Fibroblast of lung (primary cell): ENCODE data around the gene OSBPL9. TPM values are rescaled to one million over a fixed set of nuclear protein-coding genes. Genes with fewer than 3 reads are reported as not detected.
"Not testable (repeated sequence)": the region's sequence is repeated elsewhere in the genome, so short reads cannot be mapped to it uniquely, and the experiment has no call there.

Experiments used
- DNase-seq, 2 donors: peaks; one replicate each; pipeline versions ENCODE4 v3.0.0 to v3.0.0-alpha.2; 2010; ENCODE audit warnings: low read depth in 2 of 2
- H2AFZ ChIP-seq: 2 replicates; pipeline ENCODE4 v1.5.1; 2012; ENCODE audit warnings: low read length, control low read depth, inconsistent platforms
- H3K27ac ChIP-seq: 2 replicates; pipeline ENCODE4 v1.5.1; 2011; ENCODE audit warnings: low read length, control low read depth; ENCODE audit not compliant: insufficient read depth
- H3K27me3 ChIP-seq: 2 replicates; pipeline ENCODE4 v1.5.1; 2011; ENCODE audit warnings: mild to moderate bottlenecking, low read length; ENCODE audit not compliant: control insufficient read depth, insufficient read depth
- H3K36me3 ChIP-seq: 2 replicates; pipeline ENCODE4 v1.5.1; 2011; ENCODE audit warnings: low read length; ENCODE audit not compliant: control insufficient read depth, insufficient read depth
- H3K4me1 ChIP-seq: 2 replicates; pipeline ENCODE4 v1.5.1; 2011; ENCODE audit warnings: low read length; ENCODE audit not compliant: control insufficient read depth, insufficient read depth; ENCODE audit errors: extremely low read depth
- H3K4me2 ChIP-seq: 2 replicates; pipeline ENCODE4 v1.5.1; 2011; ENCODE audit warnings: low read length, control low read depth; ENCODE audit not compliant: insufficient read depth; ENCODE audit errors: extremely low read depth
- H3K4me3 ChIP-seq, 4 experiments: fragments of 200-600 bp in 1 of 4; sonication (generic) in 1 of 4; replicated peaks in 1 of 4; 2 replicates each; pipeline ENCODE4 v1.5.1; 2011 to 2016; ENCODE audit warnings: low read length in 4 of 4, low read depth in 3 of 4, mild to moderate bottlenecking in 3 of 4, control low read depth in 2 of 4, inconsistent platforms in 1 of 4, mixed read lengths in 1 of 4; ENCODE audit not compliant: insufficient read depth in 1 of 4; ENCODE audit errors: control extremely low read depth in 1 of 4
- H3K79me2 ChIP-seq: 2 replicates; pipeline ENCODE4 v1.5.1; 2012; ENCODE audit warnings: mild to moderate bottlenecking, low read length, inconsistent platforms; ENCODE audit not compliant: control insufficient read depth, insufficient read depth
- H3K9ac ChIP-seq: 2 replicates; pipeline ENCODE4 v1.5.1; 2011; ENCODE audit warnings: mild to moderate bottlenecking, low read length, control low read depth; ENCODE audit not compliant: insufficient read depth
- H3K9me3 ChIP-seq: 2 replicates; pipeline ENCODE4 v1.5.1; 2012; ENCODE audit warnings: low read depth, low read length; ENCODE audit not compliant: control insufficient read depth, insufficient read depth
- H4K20me1 ChIP-seq: 2 replicates; pipeline ENCODE4 v1.5.1; 2011; ENCODE audit warnings: low read length; ENCODE audit not compliant: control insufficient read depth, insufficient read depth; ENCODE audit errors: extremely low read depth
- CTCF ChIP-seq, 2 donors: IDR thresholded peaks in 1 of 2; conservative IDR thresholded peaks in 1 of 2; 1 replicate in 1 of 2; 2 replicates in 1 of 2; pipeline ENCODE4 v1.5.1; 2011 to 2012; ENCODE audit warnings: low read length in 2 of 2, control low read depth in 1 of 2, inconsistent platforms in 1 of 2, low read depth in 1 of 2, mild to moderate bottlenecking in 1 of 2
- EZH2 ChIP-seq: IDR thresholded peaks from 2 replicates; pipeline ENCODE4 v1.5.1; 2012; ENCODE audit warnings: low read length, control low read depth, mild to moderate bottlenecking; ENCODE audit errors: missing control alignments
- polyA plus RNA-seq, 2 donors: library from polyadenylated mRNA; depleted of rRNA in 1 of 2; stranded (reverse) in 1 of 2; unstranded in 1 of 2; fragments of >200 nt; gene quantifications; 2 replicates each; pipeline ENCODE4 v1.2.1, GENCODE V29; 2011 to 2012; ENCODE audit warnings: missing spikeins in 1 of 2
- total RNA-seq: library from RNA; depleted of rRNA; stranded (reverse); fragments of >200 nt; gene quantifications from 2 replicates; pipeline ENCODE4 v1.2.1, GENCODE V29; 2014

Gene OSBPL9
- total and polyA plus RNA-seq, 2 donors (not counting 1 experiment from before 2014, with no cell fraction given) = 62.5 to 90.7 TPM

- Histone ChIP-seq H3K9ac (no peak overlapping the region), H3K9me3 (no peaks in the 10 kb centered on the region), H3K4me3 (no peak overlapping the region), H3K27me3 (no peaks in the 10 kb centered on the region), H3K27ac (no peak overlapping the region), H3K4me2 (no peak overlapping the region), H3K79me2 (no peaks in the 10 kb centered on the region), H3K4me1 (peaks cover 14% of the 10 kb centered on the region), H2AFZ (no peak overlapping the region), H4K20me1 (no peaks in the 10 kb centered on the region), H3K36me3 (no peaks in the 10 kb centered on the region)
- TF ChIP-seq EZH2 (no peak), CTCF (conservative IDR thresholded peaks at IDR 0.05 in 1 of 2, IDR thresholded peaks at IDR 0.05 in 1 of 2; ENCODE audit: low read depth in 1 of 2, low read length in 2 of 2) (no peak)
- DNase-seq = peak; percentile 37 to 64
These were observed 76.7 kb downstream of the OSBPL9 start for GRCh38 chr1:51693419-51694155.

GRCh38 chr1:51697166-51697565, 80.3 kb downstream of the OSBPL9 start:
- H3K79me2 ChIP-seq = no peaks in the 10 kb centered on the region
- H2AFZ ChIP-seq = no peak overlapping the region
- DNase-seq = peak in 1 of 2 donors; percentile 79
- no peak for TF ChIP-seq CTCF (conservative IDR thresholded peaks at IDR 0.05 in 1 of 2, IDR thresholded peaks at IDR 0.05 in 1 of 2; ENCODE audit: low read depth in 1 of 2, low read length in 2 of 2)
- TF ChIP-seq EZH2 = no peak
- H3K4me3 ChIP-seq = no peak overlapping the region
- no peaks in the 10 kb centered on the region for H3K27me3 ChIP-seq
- H3K36me3 ChIP-seq = no peaks in the 10 kb centered on the region
- H3K27ac ChIP-seq = no peak overlapping the region
- no peak overlapping the region for H3K9ac ChIP-seq
- no peaks in the 10 kb centered on the region for H3K9me3 ChIP-seq
- H3K4me1 ChIP-seq = peaks cover under 1% of the 10 kb centered on the region
- no peak overlapping the region for H3K4me2 ChIP-seq
- H4K20me1 ChIP-seq = no peaks in the 10 kb centered on the region

- peak in 1 of 2 donors; percentile 6 for DNase-seq
- no peak overlapping the region for H3K27ac ChIP-seq
- TF ChIP-seq EZH2 (no peak), CTCF (conservative IDR thresholded peaks at IDR 0.05 in 1 of 2, IDR thresholded peaks at IDR 0.05 in 1 of 2; ENCODE audit: low read depth in 1 of 2, low read length in 2 of 2) (no peak)
- H3K9ac ChIP-seq = no peak overlapping the region
- H3K9me3 ChIP-seq = no peaks in the 10 kb centered on the region
- H3K27me3 ChIP-seq = no peaks in the 10 kb centered on the region
- H3K4me3 ChIP-seq = no peak overlapping the region
- no peaks in the 10 kb centered on the region for H4K20me1 ChIP-seq
- H2AFZ ChIP-seq = no peak overlapping the region
- H3K79me2 ChIP-seq = no peaks in the 10 kb centered on the region
- H3K4me2 ChIP-seq = no peak overlapping the region
- no peaks in the 10 kb centered on the region for H3K36me3 ChIP-seq
- H3K4me1 ChIP-seq = no peaks in the 10 kb centered on the region
These were observed 82.5 kb downstream of the OSBPL9 start for GRCh38 chr1:51699391-51699790.

GRCh38 chr1:51701782-51702181, 84.9 kb downstream of the OSBPL9 start:
- not testable (repeated sequence) for DNase-seq, H2AFZ ChIP-seq, H3K79me2 ChIP-seq, H3K27me3 ChIP-seq, H3K9ac ChIP-seq, H3K9me3 ChIP-seq, H3K4me3 ChIP-seq, H3K27ac ChIP-seq, H3K4me1 ChIP-seq, H4K20me1 ChIP-seq, H3K36me3 ChIP-seq, H3K4me2 ChIP-seq

GRCh38 chr1:51702220-51702619, 85.3 kb downstream of the OSBPL9 start:
- H2AFZ ChIP-seq, H3K27ac ChIP-seq, H3K4me1 ChIP-seq, H3K9me3 ChIP-seq, H3K27me3 ChIP-seq, H4K20me1 ChIP-seq, H3K9ac ChIP-seq, H3K4me3 ChIP-seq, H3K4me2 ChIP-seq, H3K79me2 ChIP-seq, DNase-seq, H3K36me3 ChIP-seq: not testable (repeated sequence)
